NCI-H2196 treated with DMSO at 0.1 percent for 48 hours (cell line): ENCODE measurements around the gene KCNT2.
"Not testable (repeated sequence)": the region's sequence is repeated elsewhere in the genome, so short reads cannot be mapped to it uniquely, and the experiment has no call there.

Experiments
- DNase-seq: peaks from one replicate; lab custom pipeline; 2025; ENCODE audit not compliant: unreplicated experiment; lab: John Stamatoyannopoulos, UW

KCNT2 gene

GRCh38 chr1:196608390-196609369 is at the start of gene KCNT2:
TSS of gene KCNT2 (minus strand) at chr1:196608440. CDS start at chr1:196608309, 131 bp downstream.
- DNase-seq: no peak

- no peak for DNase-seq
Measured at GRCh38 chr1:196655494-196655893, 47.3 kb upstream of the KCNT2 start.

GRCh38 chr1:196655071-196655470 is 46.8 kb upstream of the KCNT2 start:
- DNase-seq: no peak

- no peak for DNase-seq
Measured at GRCh38 chr1:196654271-196654670, 46.0 kb upstream of the KCNT2 start.

GRCh38 chr1:196651637-196652215 is 43.5 kb upstream of the KCNT2 start, which contains the start of gene CFH:
TSS of gene CFH (plus strand) at chr1:196652043. CDS start at chr1:196652118, 75 bp downstream.
- DNase-seq: no peak

- no peak for DNase-seq
Measured at GRCh38 chr1:196651079-196651478, 42.8 kb upstream of the KCNT2 start.

GRCh38 chr1:196650403-196650802 is 42.2 kb upstream of the KCNT2 start:
- DNase-seq: no peak

GRCh38 chr1:196649990-196650389 is 41.8 kb upstream of the KCNT2 start:
- DNase-seq: no peak

GRCh38 chr1:196640976-196641375 is 32.7 kb upstream of the KCNT2 start:
- DNase-seq: no peak

GRCh38 chr1:196639291-196639690 is 31.1 kb upstream of the KCNT2 start:
- DNase-seq: not testable (repeated sequence)

GRCh38 chr1:196638466-196638865 is 30.2 kb upstream of the KCNT2 start:
- no peak for DNase-seq

GRCh38 chr1:196637606-196638005 is 29.4 kb upstream of the KCNT2 start:
- no peak for DNase-seq

- DNase-seq: no peak
Measured at GRCh38 chr1:196628838-196629237, 20.6 kb upstream of the KCNT2 start.

GRCh38 chr1:196623079-196623478 is 14.8 kb upstream of the KCNT2 start:
- DNase-seq: no peak

- no peak for DNase-seq
Measured at GRCh38 chr1:196619721-196620120, 11.5 kb upstream of the KCNT2 start.

GRCh38 chr1:196611873-196612272 is 3.6 kb upstream of the KCNT2 start:
- DNase-seq: no peak

GRCh38 chr1:196609370-196609737 is 1.1 kb upstream of the KCNT2 start:
- DNase-seq: no peak

GRCh38 chr1:196607981-196608380 is 259 bp downstream of the KCNT2 start:
- no peak for DNase-seq

- no peak for DNase-seq
Measured at GRCh38 chr1:196603651-196604050, 4.6 kb downstream of the KCNT2 start.

- DNase-seq: no peak
Measured at GRCh38 chr1:196598942-196599748, 9.1 kb downstream of the KCNT2 start.

GRCh38 chr1:196594700-196595099 is 13.5 kb downstream of the KCNT2 start:
- DNase-seq: no peak
